SK-N-SH treated with all-trans-retinoic acid at 6 μM for 48 hours (cell line): ENCODE measurements around the gene AVPR1B.

Experiments used
- ATAC-seq: fragments of 200-7000 bp; cut with Tn5 transposase; 3 replicates; pipeline ENCODE4 v1.9.1; 2020; ENCODE audit warnings: mild to moderate bottlenecking, moderate library complexity
- ARNTL ChIP-seq: fragments of 450-650 bp; formaldehyde crosslinking; IDR thresholded peaks from 2 replicates; pipeline ENCODE4 v1.5.0; 2020; ENCODE audit warnings: low read depth, mild to moderate bottlenecking, moderate library complexity, borderline replicate concordance
- BACH2 ChIP-seq: fragments of 250-450 bp; sonication (Bioruptor Pico); IDR thresholded peaks from 2 replicates; pipeline ENCODE4 v1.9.0; 2021; ENCODE audit warnings: mild to moderate bottlenecking, borderline replicate concordance
- CSDC2 ChIP-seq: fragments of 250-450 bp; sonication (Bioruptor Pico); IDR thresholded peaks from 2 replicates; pipeline ENCODE4 v1.5.0; 2020; ENCODE audit warnings: mild to moderate bottlenecking, moderate library complexity
- CSRNP3 ChIP-seq: fragments of 250-450 bp; sonication (Bioruptor Pico); IDR thresholded peaks from 2 replicates; pipeline ENCODE4 v1.5.1; 2021; ENCODE audit warnings: mild to moderate bottlenecking, moderate library complexity
- ESRRG ChIP-seq: fragments of 250-450 bp; sonication (Bioruptor Pico); IDR thresholded peaks from 2 replicates; pipeline ENCODE4 v1.6.1; 2021; ENCODE audit warnings: mild to moderate bottlenecking
- GLIS3 ChIP-seq: fragments of 250-450 bp; sonication (Bioruptor Pico); IDR thresholded peaks from 2 replicates; pipeline ENCODE4 v1.5.0; 2020; ENCODE audit warnings: mild to moderate bottlenecking, moderate library complexity
- PATZ1 ChIP-seq: fragments of 250-450 bp; sonication (Bioruptor Pico); IDR thresholded peaks from 2 replicates; pipeline ENCODE4 v1.8.0; 2020; ENCODE audit warnings: mild to moderate bottlenecking, moderate library complexity, borderline replicate concordance
- POU6F1 ChIP-seq: fragments of 250-450 bp; sonication (Bioruptor Pico); IDR thresholded peaks from 2 replicates; pipeline ENCODE4 v1.8.0; 2021; ENCODE audit warnings: low read depth, mild to moderate bottlenecking, moderate library complexity, borderline replicate concordance
- PPARA ChIP-seq: fragments of 250-450 bp; sonication (Bioruptor Pico); IDR thresholded peaks from 2 replicates; pipeline ENCODE4 v1.5.0; 2020; ENCODE audit warnings: mild to moderate bottlenecking, borderline replicate concordance
- RARB ChIP-seq: fragments of 250-450 bp; sonication (Bioruptor Pico); IDR thresholded peaks from 2 replicates; pipeline ENCODE4 v1.8.0; 2021; ENCODE audit warnings: mild to moderate bottlenecking, moderate library complexity
- SNAI2 ChIP-seq: fragments of 250-450 bp; sonication (Bioruptor Pico); IDR thresholded peaks from 2 replicates; pipeline ENCODE4 v1.5.0; 2020; ENCODE audit warnings: mild to moderate bottlenecking, moderate library complexity
- TCF4 ChIP-seq: fragments of 250-450 bp; sonication (Bioruptor Pico); IDR thresholded peaks from 2 replicates; pipeline ENCODE4 v1.8.0; 2021; ENCODE audit warnings: mild to moderate bottlenecking, moderate library complexity, borderline replicate concordance
- TOX ChIP-seq: fragments of 250-450 bp; sonication (Bioruptor Pico); IDR thresholded peaks from 2 replicates; pipeline ENCODE4 v1.8.0; 2021; ENCODE audit warnings: mild to moderate bottlenecking, moderate library complexity, borderline replicate concordance
- TSHZ2 ChIP-seq: fragments of 250-450 bp; sonication (Bioruptor Pico); IDR thresholded peaks from 2 replicates; pipeline ENCODE4 v1.5.0; 2020; ENCODE audit warnings: mild to moderate bottlenecking, moderate library complexity
- ZFP30 ChIP-seq: fragments of 450-650 bp; formaldehyde crosslinking; IDR thresholded peaks from 2 replicates; pipeline ENCODE4 v1.5.0; 2022; ENCODE audit warnings: mild to moderate bottlenecking, moderate library complexity
- ZNF565 ChIP-seq: fragments of 450-650 bp; formaldehyde crosslinking; conservative IDR thresholded peaks from 2 replicates; pipeline ENCODE4 v1.5.0; 2020; ENCODE audit warnings: low read depth, mild to moderate bottlenecking, moderate library complexity

Gene AVPR1B

GRCh38 chr1:206082831-206083695, 34.1 kb downstream of the AVPR1B start:
- no peak for ATAC-seq
- TF ChIP-seq TOX (CRISPR knock-in tag) (no peak), TCF4 (CRISPR knock-in tag) (no peak), BACH2 (CRISPR knock-in tag) (no peak), RARB (no peak), ESRRG (no peak), TSHZ2 (CRISPR knock-in tag) (no peak), GLIS3 (CRISPR knock-in tag) (no peak), CSDC2 (no peak)
- TF ChIP-seq, all 23 proteins: peak for 0

- ATAC-seq: no peak
Observed at GRCh38 chr1:206081856-206082255, 35.3 kb downstream of the AVPR1B start.

More at GRCh38 chr1:206081856-206082255, 35.3 kb downstream of the AVPR1B start:
- TF ChIP-seq PPARA (CRISPR knock-in tag): no peak
- no peak for TF ChIP-seq POU6F1
- TF ChIP-seq BACH2 (CRISPR knock-in tag): no peak
- no peak for TF ChIP-seq ZFP30 (CRISPR knock-in tag)
- TF ChIP-seq GLIS3 (CRISPR knock-in tag): no peak
- no peak for TF ChIP-seq PATZ1
- no peak for TF ChIP-seq TSHZ2 (CRISPR knock-in tag)
- no peak for TF ChIP-seq ARNTL (CRISPR knock-in tag)
- no peak for TF ChIP-seq SNAI2 (CRISPR knock-in tag)
- no peak for TF ChIP-seq CSRNP3
- no peak for TF ChIP-seq CSDC2
- no peak for TF ChIP-seq TOX (CRISPR knock-in tag)
- no peak for TF ChIP-seq ZNF565
